Measurements from ENCODE around the gene DAGLA.

The DAGLA gene

DNA sequence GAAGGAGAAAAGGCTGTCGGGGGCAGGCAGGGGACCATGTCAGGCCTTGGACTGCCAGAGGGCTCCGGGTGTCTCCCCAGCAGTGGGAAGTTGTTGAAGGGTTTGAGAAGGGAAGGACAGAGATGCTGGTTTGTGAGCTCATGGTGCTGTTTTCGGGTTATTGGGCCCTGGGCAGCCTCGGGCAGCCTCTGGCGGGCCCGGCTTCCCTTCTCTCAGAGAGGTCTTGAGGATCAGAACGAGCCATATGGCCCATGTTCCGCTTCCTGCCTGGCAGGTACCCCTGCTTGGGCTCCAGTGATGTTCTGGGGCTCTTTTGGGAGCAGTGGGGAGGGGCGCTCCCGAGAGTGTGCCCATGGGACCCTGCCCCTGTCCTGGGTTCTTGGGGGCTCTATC, 82.0 kb downstream of the DAGLA start:
- Histone ChIP-seq H3K79me2 (ENCODE audit: insufficient read depth, low read length) (no peaks in the 10 kb centered on the region), H3F3A (ENCODE audit: insufficient read depth) (no peaks in the 10 kb centered on the region), H3K9me3 (ENCODE audit: insufficient read depth, low read length) (no peaks in the 10 kb centered on the region), H3K4me3 (ENCODE audit: insufficient read depth, low read length, poor library complexity, severe bottlenecking) (no peak overlapping the region), H3K27me3 (ENCODE audit: low read length) (no peaks in the 10 kb centered on the region), H3K4me2 (ENCODE audit: low read depth, low read length, poor library complexity, severe bottlenecking) (no peak overlapping the region), H3K9ac (ENCODE audit: low read length) (no peak overlapping the region), H3K27ac (ENCODE audit: low read depth, low read length) (no peak overlapping the region), H3K9me2 (replicated peaks; ENCODE audit: insufficient read depth, low read length) (no peaks in the 10 kb centered on the region), H4K20me1 (ENCODE audit: low read depth, low read length) (no peaks in the 10 kb centered on the region), H3K36me3 (ENCODE audit: low read length) (no peaks in the 10 kb centered on the region), H2AFZ (ENCODE audit: low read depth, low read length, severe bottlenecking) (no peak overlapping the region)
- TF ChIP-seq, protein P1, sequence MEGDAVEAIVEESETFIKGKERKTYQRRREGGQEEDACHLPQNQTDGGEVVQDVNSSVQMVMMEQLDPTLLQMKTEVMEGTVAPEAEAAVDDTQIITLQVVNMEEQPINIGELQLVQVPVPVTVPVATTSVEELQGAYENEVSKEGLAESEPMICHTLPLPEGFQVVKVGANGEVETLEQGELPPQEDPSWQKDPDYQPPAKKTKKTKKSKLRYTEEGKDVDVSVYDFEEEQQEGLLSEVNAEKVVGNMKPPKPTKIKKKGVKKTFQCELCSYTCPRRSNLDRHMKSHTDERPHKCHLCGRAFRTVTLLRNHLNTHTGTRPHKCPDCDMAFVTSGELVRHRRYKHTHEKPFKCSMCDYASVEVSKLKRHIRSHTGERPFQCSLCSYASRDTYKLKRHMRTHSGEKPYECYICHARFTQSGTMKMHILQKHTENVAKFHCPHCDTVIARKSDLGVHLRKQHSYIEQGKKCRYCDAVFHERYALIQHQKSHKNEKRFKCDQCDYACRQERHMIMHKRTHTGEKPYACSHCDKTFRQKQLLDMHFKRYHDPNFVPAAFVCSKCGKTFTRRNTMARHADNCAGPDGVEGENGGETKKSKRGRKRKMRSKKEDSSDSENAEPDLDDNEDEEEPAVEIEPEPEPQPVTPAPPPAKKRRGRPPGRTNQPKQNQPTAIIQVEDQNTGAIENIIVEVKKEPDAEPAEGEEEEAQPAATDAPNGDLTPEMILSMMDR (IDR thresholded peaks at IDR 0.05; ENCODE audit: insufficient read depth, low read length, poor library complexity, severe bottlenecking), result no peak
- no peak for TF ChIP-seq EZH2phosphoT487 (conservative IDR thresholded peaks at IDR 0.05; ENCODE audit: low read length)

DNA sequence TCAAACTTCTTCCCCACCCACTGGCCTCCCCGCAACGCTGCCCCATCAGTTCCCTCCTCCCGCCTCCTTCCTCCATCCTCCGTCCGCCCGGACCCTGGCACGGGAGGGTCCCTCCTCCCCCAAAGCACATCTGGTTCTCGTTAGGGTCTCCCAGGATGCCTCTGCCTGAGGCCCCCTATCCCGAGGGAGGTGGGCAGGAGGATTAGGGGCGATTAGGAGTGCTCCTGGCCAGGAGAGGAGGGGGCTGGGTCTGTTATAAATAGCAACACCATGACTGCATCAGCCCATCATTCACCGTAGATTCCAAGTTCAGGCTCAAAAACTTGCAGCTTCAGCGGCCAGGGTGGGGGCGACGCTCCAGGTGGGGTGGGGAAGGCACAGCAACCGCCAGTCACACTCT, 82.6 kb downstream of the DAGLA start:
- Histone ChIP-seq H3K27me3 (ENCODE audit: low read length) (no peaks in the 10 kb centered on the region), H3K9me2 (replicated peaks; ENCODE audit: insufficient read depth, low read length) (no peaks in the 10 kb centered on the region), H3K9me3 (ENCODE audit: insufficient read depth, low read length) (no peaks in the 10 kb centered on the region), H3K9ac (ENCODE audit: low read length) (no peak overlapping the region), H3K79me2 (ENCODE audit: insufficient read depth, low read length) (no peaks in the 10 kb centered on the region), H4K20me1 (ENCODE audit: low read depth, low read length) (no peaks in the 10 kb centered on the region), H3K4me2 (ENCODE audit: low read depth, low read length, poor library complexity, severe bottlenecking) (no peak overlapping the region), H2AFZ (ENCODE audit: low read depth, low read length, severe bottlenecking) (no peak overlapping the region), H3K36me3 (ENCODE audit: low read length) (no peaks in the 10 kb centered on the region), H3K4me3 (ENCODE audit: insufficient read depth, low read length, poor library complexity, severe bottlenecking) (no peak overlapping the region), H3F3A (ENCODE audit: insufficient read depth) (no peaks in the 10 kb centered on the region), H3K27ac (ENCODE audit: low read depth, low read length) (no peak overlapping the region)
- TF ChIP-seq, protein P1 (IDR thresholded peaks at IDR 0.05; ENCODE audit: insufficient read depth, low read length, poor library complexity, severe bottlenecking), result no peak
- no peak for TF ChIP-seq EZH2phosphoT487 (conservative IDR thresholded peaks at IDR 0.05; ENCODE audit: low read length)

DNA sequence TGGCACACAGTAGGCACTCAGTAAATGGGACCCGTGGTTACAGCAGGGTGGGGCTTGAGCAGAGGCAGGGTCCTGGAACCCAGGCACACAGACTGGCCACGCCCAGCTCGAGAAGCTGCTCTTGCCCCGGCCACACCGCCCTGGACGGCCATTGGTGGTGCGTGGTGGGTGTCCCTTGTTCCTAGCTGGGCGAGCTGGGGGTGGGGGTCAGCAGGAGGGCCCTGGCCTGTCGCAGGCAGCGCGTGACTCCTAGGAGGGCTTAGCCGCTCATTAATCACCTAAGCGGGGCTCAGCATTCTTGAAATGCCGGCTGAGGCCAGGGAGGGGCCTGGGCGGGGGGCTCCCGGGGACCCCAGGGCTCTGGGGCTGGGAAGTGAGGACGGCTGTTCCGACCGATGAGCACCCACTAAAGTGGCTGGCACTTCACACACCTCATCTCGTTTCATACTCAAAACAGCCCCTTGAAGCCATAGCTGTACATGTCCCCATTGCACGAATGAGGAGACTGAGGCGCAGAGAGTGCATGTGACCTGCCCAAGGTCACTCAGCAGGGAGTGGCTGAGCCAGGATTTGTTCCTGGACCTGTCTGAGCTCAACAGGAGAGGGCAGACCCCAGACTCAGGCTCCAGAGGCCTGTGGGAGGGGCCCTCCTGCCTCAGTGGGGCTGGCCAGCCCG, 83.9 kb downstream of the DAGLA start:
- Histone ChIP-seq H4K20me1 (ENCODE audit: low read depth, low read length) (no peaks in the 10 kb centered on the region), H3K36me3 (ENCODE audit: low read length) (no peaks in the 10 kb centered on the region), H3K27me3 (ENCODE audit: low read length) (no peaks in the 10 kb centered on the region), H3K79me2 (ENCODE audit: insufficient read depth, low read length) (no peaks in the 10 kb centered on the region), H3K9me2 (replicated peaks; ENCODE audit: insufficient read depth, low read length) (no peaks in the 10 kb centered on the region), H2AFZ (ENCODE audit: low read depth, low read length, severe bottlenecking) (no peak overlapping the region), H3K4me2 (ENCODE audit: low read depth, low read length, poor library complexity, severe bottlenecking) (no peak overlapping the region), H3F3A (ENCODE audit: insufficient read depth) (no peaks in the 10 kb centered on the region), H3K4me3 (ENCODE audit: insufficient read depth, low read length, poor library complexity, severe bottlenecking) (no peak overlapping the region), H3K27ac (ENCODE audit: low read depth, low read length) (no peak overlapping the region), H3K9me3 (ENCODE audit: insufficient read depth, low read length) (no peaks in the 10 kb centered on the region), H3K9ac (ENCODE audit: low read length) (no peak overlapping the region)
- no peak for TF ChIP-seq EZH2phosphoT487 (conservative IDR thresholded peaks at IDR 0.05; ENCODE audit: low read length)
- TF ChIP-seq, protein P1 (IDR thresholded peaks at IDR 0.05; ENCODE audit: insufficient read depth, low read length, poor library complexity, severe bottlenecking), result no peak

Measured in SU-DHL-6 (cell line).